Upper lobe of left lung (tissue), 6 donors: Measurements from ENCODE around the gene CSNK1G2. TPM values are rescaled to one million over a fixed set of nuclear protein-coding genes. Genes with fewer than 3 reads are reported as not detected.

Experiments used
- ATAC-seq, 2 donors: fragments of 200-7000 bp; cut with Tn5 transposase; one replicate each; pipeline ENCODE4 v1.9.1; 2022; ENCODE audit warnings: mild to moderate bottlenecking in 2 of 2, moderate library complexity in 2 of 2; ENCODE audit not compliant: low FRiP score in 2 of 2
- DNase-seq, 2 donors: peaks; one replicate each; pipeline ENCODE4 v3.0.0-alpha.2; 2019 to 2020
- H3K27ac ChIP-seq, 4 donors: fragments of 200-600 bp; sonication (generic); one replicate each; pipeline ENCODE4 v1.5.1; 2016 to 2019
- H3K27me3 ChIP-seq, 4 donors: fragments of 200-600 bp; sonication (generic); one replicate each; pipeline ENCODE4 v1.5.1; 2017 to 2019
- H3K36me3 ChIP-seq, 4 donors: fragments of 200-600 bp; sonication (generic); one replicate each; pipeline ENCODE4 v1.5.1; 2016 to 2019
- H3K4me1 ChIP-seq, 4 donors: fragments of 200-600 bp; sonication (generic); one replicate each; pipeline ENCODE4 v1.5.1; 2018 to 2019
- H3K4me3 ChIP-seq, 4 donors: fragments of 200-600 bp; sonication (generic); one replicate each; pipeline ENCODE4 v1.5.1; 2017 to 2019; ENCODE audit warnings: mild to moderate bottlenecking in 2 of 4, moderate library complexity in 1 of 4
- H3K9me3 ChIP-seq, 4 donors: fragments of 200-600 bp; sonication (generic); one replicate each; pipeline ENCODE4 v1.5.1; 2018 to 2019
- EP300 ChIP-seq, 4 donors: sonication (generic); formaldehyde crosslinking; IDR thresholded peaks; one replicate each; pipeline ENCODE4 v1.5.1; 2017; ENCODE audit warnings: antibody characterized with exemption in 4 of 4, control low read depth in 2 of 4
- POLR2A ChIP-seq, 4 donors: fragments of 450-650 bp; IDR thresholded peaks; one replicate each; pipeline ENCODE4 v1.5.1; 2016 to 2017; ENCODE audit warnings: antibody characterized with exemption in 4 of 4, mild to moderate bottlenecking in 2 of 4
- POLR2AphosphoS5 ChIP-seq, 2 donors: sonication (generic); formaldehyde crosslinking; IDR thresholded peaks; one replicate each; pipeline ENCODE4 v1.5.1; 2017; ENCODE audit warnings: antibody characterized with exemption in 2 of 2
- WGBS, 2 donors: methylation state at CpG; one replicate each; pipeline ENCODE4 v1.1.5; 2017 to 2018; 5-methylcytosine and 5-hydroxymethylcytosine counted together
- total RNA-seq, 6 donors: library from RNA; depleted of rRNA in 4 of 6; stranded (reverse); fragments of >200 nt in 4 of 6; gene quantifications; one replicate each; pipeline versions ENCODE4 v1.1.0 to v1.2.1, GENCODE V29; 2016 to 2021
- TF ChIP-seq, protein P1 (sequence below), 6 experiments: fragments of 450-650 bp in 4 of 6; fragments of 200-600 bp in 2 of 6; sonication (generic) in 2 of 6; IDR thresholded peaks; one replicate each; pipeline ENCODE4 v1.5.1; 2016 to 2019; ENCODE audit warnings: antibody characterized with exemption in 6 of 6
- donor health status: DM: no; HTN: no; CAD: no; lungs with moderate emphysema.
- donor health status: DM: no; HTN: yes; CAD: no; lungs with severe emphysema.

CSNK1G2 gene
- total RNA-seq, 6 donors from 2014 or later = 49.9 to 176 (median 75.4) TPM

- 96 to 97% methylated on average over 19 to 34 of the region's 34 CpGs for WGBS, 2 donors
- DNase-seq = peak in 1 of 2 donors; percentile 67
These were observed 49.5 kb downstream of the CSNK1G2 start for GRCh38 chr19:1990230-1991017.

GRCh38 chr19:1991018-1991913 lies 50.3 kb downstream of the CSNK1G2 start:
- ATAC-seq = no peak

More at GRCh38 chr19:1990230-1991017, 49.5 kb downstream of the CSNK1G2 start:
- TF ChIP-seq, protein P1, sequence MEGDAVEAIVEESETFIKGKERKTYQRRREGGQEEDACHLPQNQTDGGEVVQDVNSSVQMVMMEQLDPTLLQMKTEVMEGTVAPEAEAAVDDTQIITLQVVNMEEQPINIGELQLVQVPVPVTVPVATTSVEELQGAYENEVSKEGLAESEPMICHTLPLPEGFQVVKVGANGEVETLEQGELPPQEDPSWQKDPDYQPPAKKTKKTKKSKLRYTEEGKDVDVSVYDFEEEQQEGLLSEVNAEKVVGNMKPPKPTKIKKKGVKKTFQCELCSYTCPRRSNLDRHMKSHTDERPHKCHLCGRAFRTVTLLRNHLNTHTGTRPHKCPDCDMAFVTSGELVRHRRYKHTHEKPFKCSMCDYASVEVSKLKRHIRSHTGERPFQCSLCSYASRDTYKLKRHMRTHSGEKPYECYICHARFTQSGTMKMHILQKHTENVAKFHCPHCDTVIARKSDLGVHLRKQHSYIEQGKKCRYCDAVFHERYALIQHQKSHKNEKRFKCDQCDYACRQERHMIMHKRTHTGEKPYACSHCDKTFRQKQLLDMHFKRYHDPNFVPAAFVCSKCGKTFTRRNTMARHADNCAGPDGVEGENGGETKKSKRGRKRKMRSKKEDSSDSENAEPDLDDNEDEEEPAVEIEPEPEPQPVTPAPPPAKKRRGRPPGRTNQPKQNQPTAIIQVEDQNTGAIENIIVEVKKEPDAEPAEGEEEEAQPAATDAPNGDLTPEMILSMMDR (IDR thresholded peaks at IDR 0.05) = no peak
- TF ChIP-seq POLR2A (IDR thresholded peaks at IDR 0.05) (no peak), EP300 (IDR thresholded peaks at IDR 0.05) (no peak), POLR2AphosphoS5 (IDR thresholded peaks at IDR 0.05) (no peak)
- no peak overlapping the region for H3K4me3 ChIP-seq
- no peaks in the 10 kb centered on the region for H3K9me3 ChIP-seq
- no peaks in the 10 kb centered on the region for H3K4me1 ChIP-seq
- no peaks in the 10 kb centered on the region for H3K27me3 ChIP-seq
- ATAC-seq = no peak
- H3K36me3 ChIP-seq = peaks cover 14 to 72% (median 57%) of the 10 kb centered on the region in 4 donors
- no peak overlapping the region for H3K27ac ChIP-seq

DNA sequence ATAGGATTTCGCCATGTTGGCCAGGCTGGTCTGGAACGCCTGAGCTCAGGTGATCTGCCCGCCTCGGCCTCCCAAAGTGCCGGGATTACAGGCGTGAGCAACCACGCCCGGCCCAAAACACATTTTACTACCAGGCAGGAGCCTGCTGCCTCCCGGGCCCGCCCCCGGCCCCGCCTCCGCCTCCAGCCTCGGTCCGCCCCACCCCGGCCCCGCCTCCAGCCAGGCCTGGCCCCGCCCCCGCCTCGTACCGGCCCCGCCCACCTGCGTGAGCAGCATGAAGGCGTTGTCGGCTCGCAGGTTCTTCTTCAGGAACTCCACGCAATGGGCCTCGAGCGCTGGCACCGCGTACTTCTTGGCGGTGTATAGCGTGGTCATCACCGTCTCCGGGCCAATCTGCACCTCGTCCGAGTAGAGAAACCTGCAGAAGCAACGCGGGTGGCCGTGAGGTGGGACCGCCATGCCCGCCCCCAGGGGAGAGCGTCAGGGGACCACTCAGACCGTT lies 51.8 kb downstream of the CSNK1G2 start:
- TF ChIP-seq POLR2AphosphoS5 (IDR thresholded peaks at IDR 0.05) = no peak
- TF ChIP-seq POLR2A (IDR thresholded peaks at IDR 0.05) = no peak
- TF ChIP-seq, protein P1 (IDR thresholded peaks at IDR 0.05) = no peak
- TF ChIP-seq EP300 (IDR thresholded peaks at IDR 0.05) = no peak
- Histone ChIP-seq H3K9me3 (no peaks in the 10 kb centered on the region), H3K27me3 (no peaks in the 10 kb centered on the region), H3K27ac (no peak overlapping the region), H3K4me1 (no peaks in the 10 kb centered on the region), H3K4me3 (no peak overlapping the region), H3K36me3 (peaks cover 11 to 68% (median 40%) of the 10 kb centered on the region in 4 donors)
- ATAC-seq (peak in 1 of 2 donors; percentile 35), DNase-seq (peak in 1 of 2 donors; percentile 83)
- WGBS, 2 donors = 93 to 94% methylated on average over 29 to 30 of the region's 44 CpGs

More at GRCh38 chr19:1991018-1991913, 50.3 kb downstream of the CSNK1G2 start:
- Histone ChIP-seq H3K27me3 (no peaks in the 10 kb centered on the region), H3K4me3 (no peak overlapping the region), H3K27ac (no peak overlapping the region), H3K36me3 (peaks cover 13 to 71% (median 49%) of the 10 kb centered on the region in 4 donors), H3K4me1 (no peaks in the 10 kb centered on the region), H3K9me3 (no peaks in the 10 kb centered on the region)
- TF ChIP-seq POLR2AphosphoS5 (IDR thresholded peaks at IDR 0.05) (no peak), POLR2A (IDR thresholded peaks at IDR 0.05) (no peak), EP300 (IDR thresholded peaks at IDR 0.05) (no peak)
- TF ChIP-seq, protein P1 (IDR thresholded peaks at IDR 0.05) = no peak
- DNase-seq = peak in 1 of 2 donors; percentile 65
- 90% methylated on average over 21 to 30 of the region's 30 CpGs for WGBS, 2 donors

DNA sequence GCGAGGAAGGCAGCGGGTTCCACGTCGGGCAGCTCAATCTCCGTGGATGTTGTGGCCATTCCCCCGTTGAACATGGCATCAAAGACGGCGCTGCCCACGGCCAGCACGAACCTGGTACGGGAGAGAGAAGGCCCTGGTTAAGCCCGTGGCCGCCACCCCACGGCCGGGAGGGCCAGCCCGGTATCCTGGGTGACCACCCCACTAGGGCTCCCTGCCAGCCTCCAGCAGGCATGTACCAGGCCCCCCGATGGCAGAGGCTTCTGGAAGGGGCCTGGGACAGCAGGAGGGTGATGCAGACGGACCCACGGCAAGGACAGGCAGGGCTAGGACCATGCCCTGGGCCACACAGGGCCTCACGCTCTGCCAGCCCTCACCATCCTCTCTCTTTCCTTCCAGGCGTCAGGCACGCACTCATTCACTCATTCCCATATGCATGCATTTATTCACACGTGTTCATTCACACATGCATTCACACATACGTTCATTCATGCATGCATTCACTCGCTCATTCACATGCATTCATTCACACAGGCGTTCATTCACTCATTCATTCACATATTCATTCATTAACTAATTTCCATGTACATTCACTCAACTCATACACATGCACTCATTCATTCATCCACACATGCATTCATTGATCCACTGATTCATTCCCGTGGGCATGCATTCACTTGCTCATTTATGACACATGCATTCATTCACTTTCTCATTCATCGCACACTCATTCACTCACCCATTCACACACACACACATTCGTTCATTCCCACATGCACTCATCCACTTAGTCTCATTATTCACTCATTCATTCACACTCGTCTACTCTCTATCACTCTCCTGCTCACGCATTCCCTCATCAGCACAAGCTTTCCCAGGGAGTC lies 56.6 kb downstream of the CSNK1G2 start:
- Histone ChIP-seq H3K9me3 (no peaks in the 10 kb centered on the region), H3K4me3 (no peak overlapping the region), H3K36me3 (peaks cover 0 to 52% (median 27%) of the 10 kb centered on the region in 4 donors), H3K27ac (no peak overlapping the region), H3K27me3 (no peaks in the 10 kb centered on the region), H3K4me1 (no peaks in the 10 kb centered on the region)
- no peak for ATAC-seq
- no peak for TF ChIP-seq POLR2AphosphoS5 (IDR thresholded peaks at IDR 0.05)
- TF ChIP-seq, protein P1 (IDR thresholded peaks at IDR 0.05) = no peak
- TF ChIP-seq EP300 (IDR thresholded peaks at IDR 0.05) = no peak
- no peak for TF ChIP-seq POLR2A (IDR thresholded peaks at IDR 0.05)
- peak in 1 of 2 donors; percentile 80 for DNase-seq
- WGBS, 2 donors = 94 to 96% methylated on average over 19 to 28 of the region's 31 CpGs
